B cell (primary cell): ENCODE data around the gene KANK3. TPM values are rescaled to one million over a fixed set of nuclear protein-coding genes. Genes with fewer than 3 reads are reported as not detected.

Experiments used
- ATAC-seq: fragments of 200-7000 bp; cut with Tn5 transposase; one replicate; pipeline ENCODE4 v1.10.0; 2021; ENCODE audit warnings: low read depth, mild to moderate bottlenecking, moderate number of reproducible peaks, moderate library complexity
- CTCF ChIA-PET: fragments of 350-600 bp; sonication (Branson Sonifier 250); formaldehyde crosslinking; loops from one replicate; lab custom pipeline; 2021; ENCODE audit warnings: antibody characterized with exemption, inconsistent platforms; lab: Charles Lee
- POLR2A ChIA-PET: fragments of 350-600 bp; sonication (Branson Sonifier 250); formaldehyde crosslinking; loops from one replicate; lab custom pipeline; 2021; ENCODE audit warnings: antibody characterized with exemption; lab: Charles Lee
- DNase-seq: peaks from one replicate; pipeline ENCODE4 v3.0.0; 2013
- H2AFZ ChIP-seq: 2 replicates; pipeline ENCODE4 v1.6.1; 2012; ENCODE audit warnings: mild to moderate bottlenecking, low read depth, low read length; ENCODE audit not compliant: insufficient read depth, poor library complexity, severe bottlenecking
- H3K27ac ChIP-seq, 2 donors: 1 replicate in 1 of 2; 2 replicates in 1 of 2; pipeline ENCODE4 v1.5.1; 2012 to 2013; ENCODE audit warnings: low read length in 2 of 2, mild to moderate bottlenecking in 2 of 2, moderate library complexity in 1 of 2
- H3K27me3 ChIP-seq, 4 experiments: fragments of 200-600 bp in 1 of 4; sonication (generic) in 1 of 4; replicated peaks in 1 of 4; 1 replicate in 2 of 4; 2 replicates in 2 of 4; pipeline versions ENCODE4 v1.6.1 to v1.7.0; 2013 to 2016; ENCODE audit warnings: low read length in 3 of 4, mild to moderate bottlenecking in 2 of 4, mixed read lengths in 1 of 4, moderate library complexity in 1 of 4; ENCODE audit not compliant: insufficient read depth in 4 of 4, control insufficient read depth in 3 of 4; ENCODE audit errors: control extremely low read depth in 1 of 4
- H3K36me3 ChIP-seq, 2 experiments: replicated peaks in 1 of 2; 1 replicate in 1 of 2; 2 replicates in 1 of 2; pipeline versions ENCODE4 v1.6.1 to v1.7.1; 2013; ENCODE audit warnings: low read length in 1 of 2; ENCODE audit not compliant: insufficient read depth in 2 of 2, control insufficient read depth in 1 of 2; ENCODE audit errors: control extremely low read depth in 1 of 2, extremely low read depth in 1 of 2
- H3K4me1 ChIP-seq, 2 donors: fragments of 200-600 bp in 1 of 2; sonication (generic) in 1 of 2; 1 replicate in 1 of 2; 2 replicates in 1 of 2; pipeline versions ENCODE4 v1.5.1 to v1.6.1; 2013 to 2017; ENCODE audit warnings: low read length in 2 of 2; ENCODE audit not compliant: control insufficient read depth in 2 of 2, insufficient read depth in 2 of 2
- H3K4me2 ChIP-seq: replicated peaks from 2 replicates; pipeline ENCODE3; 2012; ENCODE audit warnings: mild to moderate bottlenecking, low read depth, low read length; ENCODE audit not compliant: poor library complexity, severe bottlenecking
- H3K4me3 ChIP-seq, 5 experiments: fragments of 200-600 bp in 1 of 5; sonication (generic) in 1 of 5; 1 replicate in 3 of 5; 2 replicates in 2 of 5; pipeline versions ENCODE4 v1.5.1 to v1.7.0; 2011 to 2016; ENCODE audit warnings: low read length in 4 of 5, mild to moderate bottlenecking in 4 of 5, low read depth in 2 of 5, control low read depth in 1 of 5, moderate library complexity in 1 of 5; ENCODE audit not compliant: insufficient read depth in 1 of 5; ENCODE audit errors: control extremely low read depth in 1 of 5, extremely low read depth in 1 of 5
- H3K79me2 ChIP-seq: fragments of 200-600 bp; sonication (generic); one replicate; pipeline ENCODE4 v1.6.0; 2016; ENCODE audit warnings: low read length; ENCODE audit not compliant: control insufficient read depth, insufficient read depth
- H3K9ac ChIP-seq: fragments of 200-600 bp; sonication (generic); 2 replicates; pipeline ENCODE4 v1.6.1; 2017; ENCODE audit warnings: mild to moderate bottlenecking, low read length, moderate library complexity
- H3K9me3 ChIP-seq, 3 donors: one replicate each; pipeline versions ENCODE4 v1.6.1 to v1.7.1; 2013; ENCODE audit warnings: low read length in 2 of 3; ENCODE audit not compliant: control insufficient read depth in 2 of 3, insufficient read depth in 1 of 3; ENCODE audit errors: control extremely low read depth in 1 of 3
- H4K20me1 ChIP-seq: 2 replicates; pipeline ENCODE4 v1.6.0; 2012; ENCODE audit warnings: mild to moderate bottlenecking, low read length; ENCODE audit not compliant: insufficient read depth, control insufficient read depth, poor library complexity, severe bottlenecking
- H3K27ac Mint-ChIP-seq: one replicate; pipeline ENCODE4 v1.8.0; 2021; ENCODE audit warnings: mixed read lengths
- H3K27me3 Mint-ChIP-seq: one replicate; pipeline ENCODE4 v1.8.0; 2021; ENCODE audit warnings: mixed read lengths
- H3K4me1 Mint-ChIP-seq: one replicate; pipeline ENCODE4 v1.8.0; 2021; ENCODE audit warnings: mixed read lengths
- H3K4me3 Mint-ChIP-seq: one replicate; pipeline ENCODE4 v1.8.0; 2021; ENCODE audit warnings: mixed read lengths
- H3K9me3 Mint-ChIP-seq: one replicate; pipeline ENCODE4 v1.8.0; 2022; ENCODE audit warnings: mixed read lengths; ENCODE audit not compliant: insufficient read depth
- CTCF ChIP-seq: fragments of 200-600 bp; IDR thresholded peaks from one replicate; pipeline ENCODE4 v1.8.0; 2022; ENCODE audit warnings: antibody characterized with exemption, mild to moderate bottlenecking
- EZH2 ChIP-seq: IDR thresholded peaks from 2 replicates; pipeline ENCODE4 v1.6.1; 2012; ENCODE audit warnings: borderline replicate concordance, low read depth, mild to moderate bottlenecking, moderate library complexity, low read length; ENCODE audit not compliant: insufficient read depth, poor library complexity, severe bottlenecking
- WGBS: methylation state at CpG from one replicate; pipeline ENCODE4 v1.1.5; 2013; ENCODE audit warnings: missing lambda C conversion rate; ENCODE audit not compliant: insufficient coverage; 5-methylcytosine and 5-hydroxymethylcytosine counted together
- intact Hi-C: fragments of 100-400 bp; cut with micrococcal nuclease; formaldehyde crosslinking; loops from one replicate; pipeline ENCODE4 v1.10.0; 2022
- polyA plus RNA-seq: library from polyadenylated mRNA; depleted of rRNA; stranded (reverse); fragments of >200 nt; gene quantifications from 2 replicates; pipeline ENCODE4 v1.2.3, GENCODE V29; 2012
- total RNA-seq, 2 donors: library from RNA; stranded (reverse); fragments of 120-200 nt in 1 of 2; gene quantifications; 1 replicate in 1 of 2; 2 replicates in 1 of 2; pipeline versions ENCODE4 v1.2.3 to v1.2.4, GENCODE V29; 2013 to 2022

Gene KANK3
- total and polyA plus RNA-seq, 2 donors (not counting 1 experiment from before 2014, with no cell fraction given): 0.27 to 0.34 TPM

GRCh38 chr19:8389891-8390616 is 47.0 kb upstream of the KANK3 start, which contains the start of gene RAB11B:
RAB11B (plus strand) TSS chr19:8390360; CDS start chr19:8390417, 57 bp downstream.
- peak; percentile 86 for ATAC-seq
- H3K9me3 Mint-ChIP-seq: no peaks in the 10 kb centered on the region
- peaks cover 43% of the 10 kb centered on the region for H4K20me1 ChIP-seq
- peak within 1 kb of the TSS; percentile 77 for H2AFZ ChIP-seq
- H3K36me3 ChIP-seq: no peaks in the 10 kb centered on the region
- no peaks in the 10 kb centered on the region for H3K27me3 Mint-ChIP-seq
- H3K27ac Mint-ChIP-seq: peak within 1 kb of the TSS; percentile 98
- H3K4me3 ChIP-seq: peak within 1 kb of the TSS; percentile 54 to 89 (median 82)
- H3K27ac ChIP-seq: peak within 1 kb of the TSS; percentile 70 to 96
- ChIA-PET POLR2A (interaction anchor here (0.5 to 1.8 kb wide), 10 partner anchors 13 to 1238 kb away, joined by 3 to 14 read pairs (median 4); partner anchors contain the start of genes HNRNPM, MARCHF2, NDUFA7 and RPS28), CTCF (interaction anchor here (0.9 to 3.9 kb wide), 2 partner anchors 23 to 37 kb away, joined by 4 to 13 read pairs; partner anchors contain the start of gene MARCHF2)
- intact Hi-C loops: loop anchor here (1.0 to 5.0 kb wide), 7 partner anchors 23 to 1427 kb away; partner anchors contain the start of genes CD320, FBXL12, HNRNPM and MARCHF2
- H3K9me3 ChIP-seq: peaks cover 0 to 9% (median 0%) of the 10 kb centered on the region in 3 donors
- H3K27me3 ChIP-seq: no peaks in the 10 kb centered on the region
- H3K4me2 ChIP-seq: peak within 1 kb of the TSS; percentile 80
- H3K79me2 ChIP-seq: peaks cover 47% of the 10 kb centered on the region
- TF ChIP-seq CTCF (no peak), EZH2 (no peak)
- H3K4me1 Mint-ChIP-seq: peaks cover 29% of the 10 kb centered on the region
- H3K4me3 Mint-ChIP-seq: peak within 1 kb of the TSS; percentile 95
- H3K4me1 ChIP-seq: peaks cover 10 to 20% of the 10 kb centered on the region in 2 donors
- under 1% methylated on average over 67 of the region's 70 CpGs for WGBS
- peak within 1 kb of the TSS; percentile 87 for H3K9ac ChIP-seq
- peak; percentile 100 for DNase-seq

GRCh38 chr19:8388612-8388958 is 45.5 kb upstream of the KANK3 start:
- CTCF ChIA-PET: no interaction called here
- Histone ChIP-seq H3K4me2 (no peak overlapping the region), H3K36me3 (no peaks in the 10 kb centered on the region), H2AFZ (no peak overlapping the region), H3K79me2 (peaks cover 33% of the 10 kb centered on the region), H4K20me1 (peaks cover 28% of the 10 kb centered on the region), H3K4me1 (peaks cover 10 to 20% of the 10 kb centered on the region in 2 donors), H3K4me3 (no peak overlapping the region), H3K27me3 (no peaks in the 10 kb centered on the region), H3K9me3 (peaks cover 0 to 9% (median 0%) of the 10 kb centered on the region in 3 donors), H3K9ac (no peak overlapping the region), H3K27ac (no peak overlapping the region)
- Mint-ChIP-seq H3K27ac (no peak overlapping the region), H3K4me1 (peaks cover 27% of the 10 kb centered on the region), H3K4me3 (no peak overlapping the region), H3K27me3 (no peaks in the 10 kb centered on the region), H3K9me3 (no peaks in the 10 kb centered on the region)
- POLR2A ChIA-PET: interaction anchor here (0.7 kb wide), 1 partner anchor 126 kb away, joined by 3 read pairs; the partner anchor contains the start of gene ZNF414
- ATAC-seq (no peak), DNase-seq (no peak)
- WGBS: no CpG with 5 or more reads among the region's 2 CpGs
- intact Hi-C loops: no loop called here
- TF ChIP-seq EZH2 (no peak), CTCF (no peak)
